HG03565 (cell line): ENCODE data around the gene DGCR8.

ENCODE experiments used
- ATAC-seq: cut with Tn5 transposase; IDR thresholded peaks from one replicate; pipeline ENCODE4 v1.9.1; 2021; ENCODE audit warnings: mild to moderate bottlenecking, moderate library complexity; ENCODE audit not compliant: unreplicated experiment

The DGCR8 gene

GRCh38 chr22:20052309-20053259 is 27.5 kb upstream of the DGCR8 start:
- ATAC-seq = no peak

- ATAC-seq = no peak
Observed at GRCh38 chr22:20053407-20054033, 26.5 kb upstream of the DGCR8 start.

GRCh38 chr22:20054034-20054427 is 26.0 kb upstream of the DGCR8 start:
- ATAC-seq = no peak

GRCh38 chr22:20054485-20054884 is 25.6 kb upstream of the DGCR8 start:
- ATAC-seq = no peak

- ATAC-seq = no peak
Observed at GRCh38 chr22:20055144-20055543, 24.9 kb upstream of the DGCR8 start.

GRCh38 chr22:20055654-20056053 is 24.4 kb upstream of the DGCR8 start:
- no peak for ATAC-seq

GRCh38 chr22:20056161-20056560 is 23.9 kb upstream of the DGCR8 start:
- no peak for ATAC-seq

- ATAC-seq = no peak
Observed at GRCh38 chr22:20056696-20057386, 23.2 kb upstream of the DGCR8 start.

GRCh38 chr22:20057596-20058268 is 22.3 kb upstream of the DGCR8 start:
- no peak for ATAC-seq

GRCh38 chr22:20058989-20059770 is 20.9 kb upstream of the DGCR8 start:
- no peak for ATAC-seq

- ATAC-seq = no peak
Observed at GRCh38 chr22:20060700-20061480, 19.2 kb upstream of the DGCR8 start.

GRCh38 chr22:20061481-20061861 is 18.6 kb upstream of the DGCR8 start:
- ATAC-seq = no peak

- no peak for ATAC-seq
Observed at GRCh38 chr22:20062043-20062765, 17.8 kb upstream of the DGCR8 start.

GRCh38 chr22:20062766-20063083 is 17.3 kb upstream of the DGCR8 start:
- no peak for ATAC-seq

GRCh38 chr22:20063271-20064139 is 16.5 kb upstream of the DGCR8 start:
- ATAC-seq = no peak

- no peak for ATAC-seq
Observed at GRCh38 chr22:20064140-20064480, 15.9 kb upstream of the DGCR8 start.

- ATAC-seq = no peak
Observed at GRCh38 chr22:20064545-20065262, 15.3 kb upstream of the DGCR8 start.
